ENCODE results near the gene ZBTB16. TPM values are rescaled to one million over a fixed set of nuclear protein-coding genes. Genes with fewer than 3 reads are reported as not detected.

The ZBTB16 gene
- total RNA-seq, 1 donor from 2014 or later, result 5.8 TPM

- intact Hi-C loops (cut with micrococcal nuclease), result no loop called here
Observed at GRCh38 chr11:114271316-114271715, 211.8 kb downstream of the ZBTB16 start.

- intact Hi-C loops (cut with micrococcal nuclease), result no loop called here
Observed at GRCh38 chr11:114272311-114272710, 212.8 kb downstream of the ZBTB16 start.

DNA sequence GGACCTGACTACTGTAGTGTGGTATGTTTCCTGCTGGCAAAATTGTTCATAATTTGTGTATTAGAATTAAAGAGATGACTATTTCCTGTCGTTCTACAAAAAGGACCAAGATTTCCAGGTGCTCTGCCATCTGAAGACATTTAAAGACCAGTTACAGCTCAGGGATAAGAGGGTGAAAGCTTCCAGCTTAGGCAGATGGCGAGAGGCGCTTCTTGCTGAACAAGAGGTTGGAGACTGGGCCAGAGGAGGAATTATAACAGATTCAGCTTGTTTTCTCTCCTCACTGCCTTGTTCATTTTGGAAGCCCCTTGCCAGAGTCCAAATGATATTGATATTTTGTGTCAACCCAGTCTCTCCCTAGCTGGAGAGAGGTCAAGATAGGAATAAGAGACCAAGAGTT, 213.6 kb downstream of the ZBTB16 start:
- intact Hi-C loops (cut with micrococcal nuclease), result no loop called here

DNA sequence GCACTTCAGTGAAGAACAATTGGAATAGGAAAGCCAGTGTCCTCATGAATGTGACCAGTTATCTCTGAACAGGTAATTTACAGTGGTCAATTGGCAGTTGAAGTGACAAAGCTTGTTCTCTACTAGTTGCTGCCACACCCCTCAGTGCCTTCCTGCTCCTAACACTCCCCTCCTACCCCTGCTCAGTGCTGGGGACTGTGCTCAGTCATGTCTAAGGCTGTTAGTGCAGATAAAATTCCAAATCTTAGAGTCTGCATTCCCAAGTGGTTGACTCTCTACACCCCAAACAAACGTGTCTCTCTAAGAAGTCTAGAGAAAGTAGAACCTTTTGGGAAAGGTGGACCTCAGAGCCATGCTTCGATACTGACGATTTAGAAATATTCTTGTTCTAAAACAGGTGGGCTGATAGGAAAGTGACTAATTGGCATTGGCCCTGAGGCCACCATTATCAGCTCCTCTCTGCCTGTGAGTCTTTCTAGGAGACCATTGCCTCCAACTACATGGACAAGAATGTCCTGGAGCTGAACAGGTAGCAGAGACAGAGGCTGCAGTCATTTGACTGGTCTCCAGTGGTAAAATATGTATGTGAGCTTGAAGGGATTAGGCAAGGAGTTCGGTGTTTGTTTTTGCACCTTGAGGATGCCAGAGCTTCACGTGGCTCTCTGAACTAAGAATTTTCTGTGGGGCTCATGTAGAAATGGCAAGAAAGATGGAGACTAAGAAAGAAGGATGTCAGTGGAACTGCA, 214.6 kb downstream of the ZBTB16 start:
- intact Hi-C loops (cut with micrococcal nuclease), result no loop called here

DNA sequence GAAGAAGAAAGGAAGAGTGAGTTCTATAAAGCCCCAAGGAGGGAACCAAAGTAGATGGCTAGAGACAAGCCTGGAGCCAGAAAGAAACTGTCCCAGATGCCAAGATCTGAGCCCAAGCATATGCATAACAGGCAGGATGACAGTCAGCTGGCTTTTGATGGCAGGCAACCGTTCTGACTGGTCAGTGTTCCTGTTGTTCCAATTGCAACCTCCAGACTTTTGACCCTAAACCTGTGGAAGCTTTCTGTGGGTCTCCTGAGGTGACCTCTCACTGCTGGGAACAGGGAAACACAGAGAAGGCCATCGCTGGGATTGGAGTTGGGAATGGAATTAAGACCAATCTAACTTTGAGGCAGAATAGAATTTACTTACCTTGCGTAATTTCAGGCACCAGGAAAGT, 215.1 kb downstream of the ZBTB16 start:
- intact Hi-C loops (cut with micrococcal nuclease), result no loop called here

DNA sequence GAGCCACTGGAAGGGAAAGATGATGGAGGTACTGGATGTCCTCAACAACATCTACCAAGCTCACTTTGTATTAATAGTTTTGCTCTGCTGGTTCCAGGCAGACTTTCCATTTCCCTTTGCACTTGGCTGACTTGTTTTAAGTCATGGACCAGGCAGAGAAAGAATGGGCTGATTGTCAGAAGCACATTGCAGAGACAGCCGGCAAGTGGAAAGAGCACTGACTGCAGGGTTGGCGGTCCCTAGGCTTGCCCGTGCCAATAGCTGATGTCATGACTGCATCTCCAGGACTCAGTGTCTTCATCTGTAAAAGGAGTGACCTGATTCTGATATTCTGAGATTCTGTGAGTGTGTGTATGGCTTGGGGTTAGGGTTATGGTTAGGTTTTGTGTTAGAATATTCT, 215.8 kb downstream of the ZBTB16 start:
- intact Hi-C loops (cut with micrococcal nuclease), result no loop called here

- intact Hi-C loops (cut with micrococcal nuclease), result no loop called here
Observed at GRCh38 chr11:114276077-114276476, 216.6 kb downstream of the ZBTB16 start.

GRCh38 chr11:114277637-114278341, 218.3 kb downstream of the ZBTB16 start:
- intact Hi-C loops (cut with micrococcal nuclease), result no loop called here

- intact Hi-C loops (cut with micrococcal nuclease), result no loop called here
Observed at GRCh38 chr11:114278342-114279065, 219.0 kb downstream of the ZBTB16 start.

DNA sequence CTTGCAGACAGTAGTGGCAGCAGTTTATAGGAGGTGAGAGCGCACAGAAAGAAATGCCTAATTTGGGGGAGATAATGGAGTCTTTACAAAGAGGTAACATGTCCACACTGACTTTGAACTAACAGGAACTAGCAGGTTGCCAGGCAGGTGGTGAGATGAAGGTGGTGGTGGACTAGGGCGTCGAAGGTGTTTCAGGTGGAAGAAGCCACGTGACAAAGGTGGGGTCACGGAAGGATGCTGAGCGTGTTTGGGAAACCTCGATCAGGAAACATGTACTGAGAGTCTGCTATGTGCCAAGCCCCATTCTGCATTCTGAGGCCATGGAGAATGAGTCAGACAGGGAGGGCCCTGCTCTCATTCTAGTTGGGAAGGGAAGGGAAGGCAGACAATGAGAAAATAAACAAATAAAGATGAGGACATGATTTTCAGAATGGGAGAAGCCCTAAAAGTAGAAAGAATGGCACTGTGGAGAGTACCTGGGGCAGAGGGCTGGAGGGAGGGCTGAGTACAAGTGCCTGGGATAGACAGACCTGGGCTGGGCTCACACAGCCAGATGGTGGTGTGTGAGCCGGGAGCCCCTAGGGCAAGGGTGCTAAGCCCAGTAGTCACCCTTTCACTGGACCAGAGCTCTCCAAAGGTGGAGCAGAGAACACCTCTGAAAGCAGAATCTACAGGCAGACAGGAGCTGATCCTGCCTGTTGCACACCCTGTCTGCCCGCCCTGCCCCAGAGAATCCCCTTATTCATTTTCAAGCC, 220.5 kb downstream of the ZBTB16 start:
- intact Hi-C loops (cut with micrococcal nuclease), result loop anchor here (1.0 kb wide), 1 partner anchor 159 kb away; the partner anchor contains the start of gene REXO2

DNA sequence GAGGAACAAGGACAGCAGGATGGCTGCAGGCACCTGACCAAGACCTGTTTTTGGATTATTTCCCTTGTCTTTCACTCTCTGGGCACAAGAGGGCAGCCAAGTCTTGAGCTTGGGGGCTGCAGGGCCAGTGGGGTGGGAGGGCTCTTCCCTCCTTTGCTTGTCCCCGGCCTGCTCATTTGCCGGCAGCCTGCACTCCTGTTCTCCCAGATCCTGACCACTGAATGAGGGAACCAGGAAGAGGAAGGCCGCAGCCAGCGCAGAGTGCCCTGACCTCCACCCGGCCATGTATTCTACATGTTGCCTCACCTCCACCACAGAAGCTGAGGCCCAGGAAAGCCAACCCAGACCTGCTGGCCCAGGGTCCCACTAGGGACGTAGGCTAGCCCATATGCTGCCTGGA, 221.2 kb downstream of the ZBTB16 start:
- intact Hi-C loops (cut with micrococcal nuclease), result loop anchor here (1.0 kb wide), 1 partner anchor 159 kb away; the partner anchor contains the start of gene REXO2

- intact Hi-C loops (cut with micrococcal nuclease), result no loop called here
Observed at GRCh38 chr11:114281388-114281956, 222.0 kb downstream of the ZBTB16 start.

- intact Hi-C loops (cut with micrococcal nuclease), result no loop called here
Observed at GRCh38 chr11:114282488-114282887, 223.0 kb downstream of the ZBTB16 start.

DNA sequence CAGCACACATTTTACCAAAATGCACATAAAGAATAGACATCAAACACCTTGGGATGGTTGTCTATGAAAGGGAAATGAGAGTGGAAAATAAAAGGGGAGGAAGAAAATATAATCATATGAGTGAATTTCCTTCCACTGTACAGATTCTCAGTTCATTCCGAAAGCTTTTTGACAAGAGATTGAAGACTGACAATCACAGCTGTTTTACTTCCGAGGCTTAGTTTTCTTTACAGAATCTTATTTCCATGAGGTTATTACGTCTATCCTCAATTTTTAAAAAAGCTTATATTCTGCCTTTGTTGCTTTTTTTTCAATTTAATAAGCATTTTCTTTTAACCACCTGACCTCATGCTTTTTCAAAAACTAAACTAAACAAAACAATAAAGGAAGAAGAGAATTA, 223.9 kb downstream of the ZBTB16 start:
- intact Hi-C loops (cut with micrococcal nuclease), result no loop called here

GRCh38 chr11:114284021-114284420, 224.5 kb downstream of the ZBTB16 start:
- intact Hi-C loops (cut with micrococcal nuclease), result no loop called here

GRCh38 chr11:114284914-114285313, 225.4 kb downstream of the ZBTB16 start:
- intact Hi-C loops (cut with micrococcal nuclease), result no loop called here

DNA sequence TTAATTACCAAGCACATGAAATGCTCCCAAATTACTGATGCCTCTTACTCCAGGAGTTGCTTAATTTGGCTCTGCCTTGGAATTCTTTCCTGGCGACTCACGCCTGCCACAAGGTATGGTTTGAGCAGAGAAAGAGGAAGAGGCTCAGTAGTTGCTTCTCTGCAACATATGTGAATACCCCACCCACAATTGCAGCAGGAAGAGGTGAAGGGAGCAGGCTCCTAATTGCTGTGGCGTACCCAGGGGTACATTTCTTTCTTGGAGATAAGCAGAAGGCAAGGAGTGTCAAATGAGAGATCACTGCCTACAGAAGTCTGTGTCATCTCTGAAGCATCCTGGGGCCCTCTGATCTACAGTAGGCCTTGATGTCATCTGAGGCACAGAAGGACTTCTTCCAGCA, 226.1 kb downstream of the ZBTB16 start:
- intact Hi-C loops (cut with micrococcal nuclease), result no loop called here

DNA sequence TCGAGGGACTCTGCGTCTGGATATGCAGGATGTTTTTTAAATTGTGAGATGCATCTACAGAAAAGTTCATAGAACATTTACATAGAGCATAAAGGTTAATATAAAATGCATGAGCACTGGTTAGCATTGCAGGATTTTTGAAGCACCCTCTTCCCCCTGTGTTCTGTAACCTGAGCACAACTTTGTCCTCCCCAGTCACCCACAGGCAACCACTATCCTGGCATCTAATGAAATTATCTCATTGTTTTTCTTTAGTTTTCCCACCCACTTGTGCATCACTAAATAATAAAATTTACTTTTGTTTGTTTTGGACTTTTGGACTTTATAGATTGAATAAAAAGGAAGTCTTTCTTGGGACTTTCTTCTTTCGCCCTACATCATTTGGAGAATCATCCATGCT, 226.7 kb downstream of the ZBTB16 start:
- intact Hi-C loops (cut with micrococcal nuclease), result no loop called here

- intact Hi-C loops (cut with micrococcal nuclease), result no loop called here
Observed at GRCh38 chr11:114287154-114287553, 227.6 kb downstream of the ZBTB16 start.

- intact Hi-C loops (cut with micrococcal nuclease), result no loop called here
Observed at GRCh38 chr11:114288136-114288535, 228.6 kb downstream of the ZBTB16 start.

- intact Hi-C loops (cut with micrococcal nuclease), result no loop called here
Observed at GRCh38 chr11:114289779-114290178, 230.3 kb downstream of the ZBTB16 start.
